Activated CD8-positive, alpha-beta T cell treated with anti-CD3 and anti-CD28 coated beads for 36 hours (primary cell): Measurements from ENCODE around the gene CPSF4L. TPM values are rescaled to one million over a fixed set of nuclear protein-coding genes. Genes with fewer than 3 reads are reported as not detected.

Source experiments
- ATAC-seq: fragments of 200-7000 bp; cut with Tn5 transposase; one replicate; pipeline ENCODE4 v1.10.0; 2021; ENCODE audit warnings: mild to moderate bottlenecking, moderate library complexity
- CTCF ChIA-PET: fragments of 350-600 bp; sonication (Branson Sonifier 250); formaldehyde crosslinking; loops from one replicate; lab custom pipeline; 2021; ENCODE audit warnings: antibody characterized with exemption; lab: Charles Lee
- POLR2A ChIA-PET: fragments of 350-600 bp; sonication (Branson Sonifier 250); formaldehyde crosslinking; loops from one replicate; lab custom pipeline; 2021; ENCODE audit warnings: antibody characterized with exemption; lab: Charles Lee
- DNase-seq: peaks from one replicate; pipeline ENCODE4 v3.0.0-alpha.2; 2020
- H3K27ac Mint-ChIP-seq: one replicate; pipeline ENCODE4 v1.8.0; 2021; ENCODE audit warnings: mild to moderate bottlenecking, mixed read lengths
- H3K27me3 Mint-ChIP-seq: one replicate; pipeline ENCODE4 v1.8.0; 2021; ENCODE audit warnings: mixed read lengths
- H3K36me3 Mint-ChIP-seq: one replicate; pipeline ENCODE4 v1.8.0; 2021; ENCODE audit warnings: low read depth, mixed read lengths
- H3K4me1 Mint-ChIP-seq: one replicate; pipeline ENCODE4 v1.8.0; 2021; ENCODE audit warnings: low read depth, mixed read lengths
- H3K4me3 Mint-ChIP-seq: one replicate; pipeline ENCODE4 v1.8.0; 2021; ENCODE audit warnings: mild to moderate bottlenecking, moderate library complexity, mixed read lengths
- H3K9me3 Mint-ChIP-seq: one replicate; pipeline ENCODE4 v1.8.0; 2021; ENCODE audit warnings: mixed read lengths
- CTCF ChIP-seq: fragments of 200-600 bp; IDR thresholded peaks from one replicate; pipeline ENCODE4 v1.8.0; 2022; ENCODE audit warnings: antibody characterized with exemption, mild to moderate bottlenecking
- intact Hi-C: fragments of 100-400 bp; cut with micrococcal nuclease; formaldehyde crosslinking; loops from one replicate; pipeline ENCODE4 v1.10.0; 2022
- total RNA-seq, 2 experiments: library from RNA; stranded (reverse); gene quantifications; one replicate each; pipeline ENCODE4 v1.2.3, GENCODE V29; 2021

CPSF4L gene
- total RNA-seq, 2 experiments from 2014 or later, result not detected

- Mint-ChIP-seq H3K4me1 (peaks cover 11% of the 10 kb centered on the region), H3K4me3 (no peak overlapping the region), H3K27ac (no peak overlapping the region), H3K27me3 (peaks cover 13% of the 10 kb centered on the region), H3K9me3 (no peaks in the 10 kb centered on the region), H3K36me3 (no peaks in the 10 kb centered on the region)
- DNase-seq (no peak), ATAC-seq (no peak)
- POLR2A ChIA-PET, result interaction anchor here (0.6 kb wide), 1 partner anchor 75 kb away, joined by 3 read pairs; a partner anchor contains a TSS
- no peak for TF ChIP-seq CTCF
- intact Hi-C loops, result no loop called here
- CTCF ChIA-PET, result interaction anchor here (2.1 kb wide), 1 partner anchor 63 kb away, joined by 6 read pairs; no protein-coding TSS in a partner anchor
Measured at GRCh38 chr17:73307130-73307529, 45.5 kb upstream of the CPSF4L start.

DNA sequence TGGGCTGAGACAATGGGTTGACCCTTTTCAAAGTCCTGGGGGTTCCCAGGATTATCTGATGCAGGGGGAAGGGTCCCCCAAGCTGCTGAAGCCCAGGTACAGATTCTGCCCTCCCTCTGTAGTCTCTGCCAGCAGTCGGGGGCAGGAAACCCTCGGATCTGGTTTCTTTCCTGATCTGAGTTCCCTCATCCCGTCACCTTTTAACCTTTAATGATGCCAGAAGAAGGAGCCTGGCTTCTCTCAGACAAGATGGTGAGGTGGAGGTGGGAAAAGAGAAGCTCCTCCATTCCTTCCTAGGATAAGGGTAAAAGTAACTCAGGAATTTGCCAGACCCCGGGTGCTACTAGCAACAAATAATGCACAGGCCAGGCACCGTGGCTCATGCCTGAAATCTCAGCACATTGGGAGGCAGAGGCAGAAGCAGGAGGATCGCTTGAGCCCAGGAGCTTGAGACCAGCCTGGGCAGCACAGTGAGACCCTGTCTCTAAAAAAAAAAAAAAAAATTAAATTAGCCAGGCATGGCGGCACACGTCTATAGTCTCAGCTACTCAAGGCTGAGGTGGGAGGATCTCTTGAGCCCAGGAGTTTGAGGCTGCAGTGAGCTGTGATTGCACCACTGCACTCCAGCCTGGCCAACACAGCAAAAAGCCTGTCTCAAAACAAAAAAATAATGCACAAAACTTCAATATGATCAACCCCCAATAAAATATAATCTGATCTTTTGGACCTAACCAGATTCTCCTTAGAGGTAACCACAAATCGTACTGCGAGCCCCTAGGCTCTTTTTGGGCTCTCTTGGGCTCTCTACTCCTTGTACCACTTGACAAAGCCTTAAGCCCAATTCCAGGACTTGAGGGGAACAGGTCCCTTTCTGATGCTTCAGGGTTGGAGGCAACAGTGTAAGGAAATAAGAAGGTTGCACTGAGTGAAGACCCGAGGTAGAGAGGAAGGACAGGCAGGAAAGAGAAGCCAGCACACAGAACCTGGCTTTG lies 44.5 kb upstream of the CPSF4L start:
- ChIA-PET CTCF (interaction anchor here (0.9 to 2.1 kb wide), 2 partner anchors 64 to 79 kb away, joined by 3 to 6 read pairs; no protein-coding TSS in a partner anchor), POLR2A (no interaction called here)
- Mint-ChIP-seq H3K9me3 (no peaks in the 10 kb centered on the region), H3K36me3 (no peaks in the 10 kb centered on the region), H3K27ac (no peak overlapping the region), H3K27me3 (peaks cover 13% of the 10 kb centered on the region), H3K4me1 (peaks cover 11% of the 10 kb centered on the region), H3K4me3 (no peak overlapping the region)
- TF ChIP-seq CTCF, result no peak
- no peak for DNase-seq
- intact Hi-C loops, result no loop called here
- no peak for ATAC-seq

DNA sequence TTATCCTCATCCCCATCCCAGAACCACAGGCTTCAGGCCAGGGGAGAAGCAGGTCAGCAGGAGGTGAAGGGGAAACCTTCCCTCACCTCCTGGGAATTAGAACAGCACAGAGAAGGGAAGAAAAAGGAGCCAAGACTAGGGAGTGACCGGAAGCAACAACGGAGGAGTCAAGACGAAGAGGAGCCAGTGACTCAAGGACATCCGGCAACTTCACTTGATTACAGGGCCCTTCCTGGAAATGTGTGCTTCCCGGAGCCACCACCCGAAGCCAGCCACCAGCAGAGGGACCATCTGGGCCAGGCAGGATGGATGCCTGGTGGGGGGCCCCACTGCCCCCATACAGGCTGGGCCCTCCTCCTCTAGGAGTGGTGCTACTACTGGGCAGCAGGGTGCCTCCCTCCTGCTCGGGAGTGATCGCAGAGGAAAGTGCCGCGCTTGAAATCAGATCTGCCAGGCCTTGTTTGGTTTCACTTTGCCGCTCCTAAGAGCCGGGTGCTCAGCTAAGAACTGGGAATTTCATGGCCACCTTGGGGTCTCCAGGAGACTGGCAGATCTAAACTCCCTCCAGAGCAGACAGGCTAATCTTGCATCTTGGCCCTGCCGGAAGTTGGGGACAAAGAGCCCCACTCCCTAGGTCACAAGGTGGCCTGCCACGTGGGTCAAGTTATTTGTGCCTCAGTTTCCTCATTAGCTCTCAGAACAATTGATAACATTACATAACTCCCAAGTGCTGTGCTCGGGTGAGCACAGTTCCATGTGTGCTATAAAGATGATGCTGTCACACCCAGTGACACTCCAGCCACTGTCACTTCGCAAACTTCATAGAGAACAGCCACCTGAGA lies 43.5 kb upstream of the CPSF4L start:
- CTCF ChIA-PET, result interaction anchor here (0.9 to 2.1 kb wide), 2 partner anchors 65 to 78 kb away, joined by 3 to 6 read pairs; no protein-coding TSS in a partner anchor
- ATAC-seq (no peak), DNase-seq (no peak)
- TF ChIP-seq CTCF, result no peak
- no peaks in the 10 kb centered on the region for H3K36me3 Mint-ChIP-seq
- H3K27ac Mint-ChIP-seq, result no peak overlapping the region
- H3K27me3 Mint-ChIP-seq, result peaks cover 13% of the 10 kb centered on the region
- H3K9me3 Mint-ChIP-seq, result no peaks in the 10 kb centered on the region
- no peak overlapping the region for H3K4me3 Mint-ChIP-seq
- POLR2A ChIA-PET, result no interaction called here
- intact Hi-C loops, result no loop called here
- H3K4me1 Mint-ChIP-seq, result peaks cover 8% of the 10 kb centered on the region

- no peak for ATAC-seq
- Mint-ChIP-seq H3K4me3 (no peak overlapping the region), H3K27me3 (peaks cover 13% of the 10 kb centered on the region), H3K27ac (no peak overlapping the region), H3K36me3 (no peaks in the 10 kb centered on the region), H3K9me3 (no peaks in the 10 kb centered on the region), H3K4me1 (peaks cover 2% of the 10 kb centered on the region)
- DNase-seq, result no peak
- ChIA-PET CTCF (no interaction called here), POLR2A (no interaction called here)
- intact Hi-C loops, result no loop called here
- TF ChIP-seq CTCF, result no peak
Measured at GRCh38 chr17:73304438-73304837, 42.8 kb upstream of the CPSF4L start.
